Left ventricle myocardium inferior (tissue), 1 donor: Measurements from ENCODE around the gene TRMT44. TPM values are rescaled to one million over a fixed set of nuclear protein-coding genes. Genes with fewer than 3 reads are reported as not detected.
"Not testable (repeated sequence)": the region's sequence is repeated elsewhere in the genome, so short reads cannot be mapped to it uniquely, and the experiment has no call there.

ENCODE experiments used
- DNase-seq: peaks from one replicate; pipeline ENCODE4 v3.0.0-alpha.2; 2020
- H3K27ac ChIP-seq: fragments of 200-600 bp; replicated peaks from 2 replicates; pipeline ENCODE4 v1.8.0; 2021
- H3K27me3 ChIP-seq: fragments of 200-600 bp; 2 replicates; pipeline ENCODE4 v1.8.0; 2021; ENCODE audit warnings: low read depth
- H3K36me3 ChIP-seq: fragments of 200-600 bp; 2 replicates; pipeline ENCODE4 v1.8.0; 2021
- H3K4me1 ChIP-seq: fragments of 200-600 bp; 2 replicates; pipeline ENCODE4 v1.8.0; 2021
- H3K4me3 ChIP-seq: fragments of 200-600 bp; 2 replicates; pipeline ENCODE4 v1.8.0; 2021; ENCODE audit warnings: mild to moderate bottlenecking, moderate library complexity
- H3K9me3 ChIP-seq: fragments of 200-600 bp; replicated peaks from 2 replicates; pipeline ENCODE4 v1.8.0; 2021
- CTCF ChIP-seq: fragments of 200-600 bp; IDR thresholded peaks from 2 replicates; pipeline ENCODE4 v1.8.0; 2021; ENCODE audit warnings: antibody characterized with exemption, mild to moderate bottlenecking, borderline replicate concordance
- intact Hi-C: fragments of 100-400 bp; cut with micrococcal nuclease; formaldehyde crosslinking; loops from one replicate; pipeline ENCODE4 v1.11.0; 2022
- total RNA-seq: library from RNA; stranded (reverse); fragmentation: NEBNext Ultra II Directional; extraction: Animal tissue kit (Norgen Biotek cat#: 25700); gene quantifications from one replicate; pipeline ENCODE4 v1.2.1, GENCODE V29; 2021
- donor health status: DM: no; HTN: yes; CAD: no; lungs with severe emphysema.

TRMT44 gene
- total RNA-seq, 1 donor from 2014 or later, result 9.2 TPM

DNA sequence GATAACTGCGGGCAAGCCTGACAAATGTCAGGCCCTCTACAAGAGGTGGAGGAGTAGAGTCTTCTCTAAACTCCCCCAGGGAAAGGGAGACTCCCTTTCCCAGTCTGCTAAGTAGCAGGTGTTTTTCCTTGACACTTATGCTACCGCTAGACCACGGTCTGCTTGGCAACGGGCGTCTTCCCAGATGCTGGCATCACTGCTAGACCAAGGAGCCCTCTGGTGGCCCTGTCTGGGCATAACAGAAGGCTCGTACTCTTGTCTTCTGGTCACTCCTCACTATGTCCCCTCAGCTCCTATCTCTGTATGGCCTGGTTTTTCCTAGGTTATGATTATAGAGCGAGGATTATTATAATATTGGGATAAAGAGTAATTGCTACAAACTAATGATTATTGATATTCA is 33.7 kb upstream of the TRMT44 start:
- Histone ChIP-seq H3K4me1 (peaks cover 72% of the 10 kb centered on the region), H3K36me3 (peaks cover 51% of the 10 kb centered on the region)
- TF ChIP-seq CTCF, result peak; percentile 65
- H3K27me3 ChIP-seq, H3K9me3 ChIP-seq, intact Hi-C loops, H3K27ac ChIP-seq, H3K4me3 ChIP-seq: not testable (repeated sequence)
- DNase-seq, result peak; percentile 63

- DNase-seq, result no peak
- H3K27ac ChIP-seq, result no peak overlapping the region
Measured at GRCh38 chr4:8407316-8407715, 33.3 kb upstream of the TRMT44 start.

GRCh38 chr4:8407756-8408155 is 32.8 kb upstream of the TRMT44 start:
- Histone ChIP-seq H3K27ac (no peak overlapping the region), H3K4me3 (no peak overlapping the region), H3K4me1 (peaks cover 64% of the 10 kb centered on the region), H3K27me3 (no peaks in the 10 kb centered on the region), H3K9me3 (no peaks in the 10 kb centered on the region), H3K36me3 (peaks cover 58% of the 10 kb centered on the region)
- DNase-seq, result no peak
- intact Hi-C loops, result no loop called here
- no peak for TF ChIP-seq CTCF

More at GRCh38 chr4:8407316-8407715, 33.3 kb upstream of the TRMT44 start:
- intact Hi-C loops, result no loop called here
- no peak overlapping the region for H3K4me3 ChIP-seq
- peaks cover 68% of the 10 kb centered on the region for H3K4me1 ChIP-seq
- H3K9me3 ChIP-seq, result no peaks in the 10 kb centered on the region
- TF ChIP-seq CTCF, result no peak
- H3K36me3 ChIP-seq, result peaks cover 54% of the 10 kb centered on the region
- H3K27me3 ChIP-seq, result no peaks in the 10 kb centered on the region

DNA sequence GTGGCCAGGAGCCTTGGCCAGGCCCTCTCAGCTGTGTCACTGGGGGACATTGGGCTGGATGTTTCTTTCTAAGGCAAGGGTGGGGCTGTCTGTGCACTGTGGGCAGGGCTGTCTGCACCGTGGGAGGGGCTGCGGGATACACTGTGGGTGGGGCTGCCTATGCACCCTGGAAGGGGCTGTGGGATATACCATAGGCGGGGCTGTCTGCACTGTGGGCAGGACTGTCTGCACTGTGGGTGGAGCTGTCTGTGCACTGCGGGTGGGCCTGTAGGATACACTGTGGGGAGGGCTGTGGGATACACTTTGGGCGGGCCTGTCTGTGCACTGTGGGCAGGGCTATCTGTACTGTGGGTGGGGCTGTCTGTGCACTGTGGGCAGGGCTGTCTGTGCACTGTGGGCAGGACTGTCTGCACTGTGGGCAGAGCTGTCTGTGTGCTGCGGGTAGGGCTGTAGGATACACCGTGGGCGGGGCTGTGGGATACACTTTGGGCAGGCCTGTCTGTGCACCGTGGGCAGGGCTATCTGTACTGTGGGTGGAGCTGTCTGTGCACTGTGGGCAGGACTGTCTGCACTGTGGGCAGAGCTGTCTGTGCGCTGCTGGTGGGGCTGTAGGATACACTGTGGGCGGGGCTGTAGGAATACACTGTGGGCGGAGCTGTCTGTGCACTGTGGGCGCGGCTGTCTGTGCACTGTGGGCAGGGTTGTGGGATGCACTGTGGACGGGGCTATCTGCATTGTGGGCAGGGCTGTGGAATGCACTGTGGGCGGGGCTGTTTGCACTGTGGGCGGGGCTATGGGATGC is 31.1 kb upstream of the TRMT44 start:
- H3K27me3 ChIP-seq, result no peaks in the 10 kb centered on the region
- DNase-seq, result peak; percentile 74
- H3K4me3 ChIP-seq, result no peak overlapping the region
- TF ChIP-seq CTCF, result no peak
- H3K9me3 ChIP-seq, result no peaks in the 10 kb centered on the region
- intact Hi-C loops, result no loop called here
- H3K27ac ChIP-seq, result peak overlapping the region; percentile 54
- peaks cover 54% of the 10 kb centered on the region for H3K4me1 ChIP-seq
- H3K36me3 ChIP-seq, result peaks cover 67% of the 10 kb centered on the region

DNA sequence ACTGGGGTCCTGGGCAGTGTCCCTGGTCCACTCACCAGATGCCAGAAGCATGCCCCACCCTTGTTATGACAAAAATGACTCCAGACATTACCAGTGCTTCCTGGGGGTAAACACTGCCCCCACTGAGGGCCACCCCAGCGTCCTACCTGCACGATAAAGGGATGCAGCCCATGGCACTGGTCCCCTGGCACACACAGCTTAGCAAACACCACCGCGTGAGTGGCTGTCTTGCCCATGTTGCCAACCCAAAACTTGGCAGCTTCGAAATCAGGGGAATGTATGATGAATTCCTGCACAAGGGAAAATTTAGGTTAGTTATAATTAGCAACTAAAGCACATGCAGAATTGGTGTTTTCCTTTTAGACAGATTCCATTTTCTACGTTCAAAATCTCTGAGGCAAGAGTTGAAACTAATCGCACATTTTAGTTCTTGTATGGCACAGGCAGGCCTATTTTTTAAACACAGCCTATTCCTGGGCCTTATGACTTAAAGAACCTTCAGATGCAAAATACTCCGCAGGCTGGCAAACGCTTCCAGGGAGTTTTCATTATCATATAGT is 30.4 kb upstream of the TRMT44 start:
- Histone ChIP-seq H3K4me1 (peaks cover 47% of the 10 kb centered on the region), H3K4me3 (no peak overlapping the region), H3K36me3 (peaks cover 69% of the 10 kb centered on the region), H3K9me3 (no peaks in the 10 kb centered on the region), H3K27me3 (no peaks in the 10 kb centered on the region), H3K27ac (peak overlapping the region; percentile 54)
- no peak for TF ChIP-seq CTCF
- intact Hi-C loops, result no loop called here
- no peak for DNase-seq
